Breast epithelium (tissue), 3 donors: ENCODE measurements around the gene TEAD1.

Source experiments
- POLR2A ChIP-seq: fragments of 450-650 bp; IDR thresholded peaks from one replicate; pipeline ENCODE4 v1.6.1; 2016; ENCODE audit warnings: antibody characterized with exemption, mild to moderate bottlenecking, moderate library complexity
- POLR2AphosphoS5 ChIP-seq, 3 donors: sonication (generic); formaldehyde crosslinking; IDR thresholded peaks; one replicate each; pipeline ENCODE4 v1.6.1; 2017; ENCODE audit warnings: antibody characterized with exemption in 3 of 3
- TF ChIP-seq, protein P1 (sequence below), 3 donors: fragments of 450-650 bp; IDR thresholded peaks; one replicate each; pipeline ENCODE4 v1.5.1; 2016 to 2017; ENCODE audit warnings: antibody characterized with exemption in 3 of 3, mild to moderate bottlenecking in 3 of 3, moderate library complexity in 3 of 3

DNA sequence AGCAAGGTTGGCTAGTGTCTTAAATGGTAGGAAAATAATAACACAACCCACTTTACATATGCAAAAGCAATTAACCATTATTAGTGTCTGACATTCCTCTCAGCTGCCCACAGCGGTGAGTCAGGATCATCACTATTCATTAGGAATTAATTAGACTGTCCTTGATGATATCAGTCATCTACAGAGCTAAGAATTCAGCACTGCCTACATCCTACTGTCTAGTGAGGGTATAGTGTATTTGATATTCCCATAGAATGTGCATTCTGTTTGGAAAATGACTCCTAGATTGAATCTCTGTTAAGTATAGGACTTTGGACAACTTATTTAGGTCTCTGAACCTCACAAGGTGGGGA, 82.2 kb downstream of the TEAD1 start:
- TF ChIP-seq, protein P1, sequence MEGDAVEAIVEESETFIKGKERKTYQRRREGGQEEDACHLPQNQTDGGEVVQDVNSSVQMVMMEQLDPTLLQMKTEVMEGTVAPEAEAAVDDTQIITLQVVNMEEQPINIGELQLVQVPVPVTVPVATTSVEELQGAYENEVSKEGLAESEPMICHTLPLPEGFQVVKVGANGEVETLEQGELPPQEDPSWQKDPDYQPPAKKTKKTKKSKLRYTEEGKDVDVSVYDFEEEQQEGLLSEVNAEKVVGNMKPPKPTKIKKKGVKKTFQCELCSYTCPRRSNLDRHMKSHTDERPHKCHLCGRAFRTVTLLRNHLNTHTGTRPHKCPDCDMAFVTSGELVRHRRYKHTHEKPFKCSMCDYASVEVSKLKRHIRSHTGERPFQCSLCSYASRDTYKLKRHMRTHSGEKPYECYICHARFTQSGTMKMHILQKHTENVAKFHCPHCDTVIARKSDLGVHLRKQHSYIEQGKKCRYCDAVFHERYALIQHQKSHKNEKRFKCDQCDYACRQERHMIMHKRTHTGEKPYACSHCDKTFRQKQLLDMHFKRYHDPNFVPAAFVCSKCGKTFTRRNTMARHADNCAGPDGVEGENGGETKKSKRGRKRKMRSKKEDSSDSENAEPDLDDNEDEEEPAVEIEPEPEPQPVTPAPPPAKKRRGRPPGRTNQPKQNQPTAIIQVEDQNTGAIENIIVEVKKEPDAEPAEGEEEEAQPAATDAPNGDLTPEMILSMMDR (IDR thresholded peaks at IDR 0.05) = no peak
- TF ChIP-seq POLR2AphosphoS5 (IDR thresholded peaks at IDR 0.05) = no peak
- TF ChIP-seq POLR2A = no peak
